NB4 (cell line): ENCODE results near the gene SERTAD4.

Source experiments
- DNase-seq: peaks from one replicate; pipeline ENCODE4 v3.0.0; 2010; ENCODE audit warnings: low read depth
- H3K4me3 ChIP-seq: one replicate; pipeline ENCODE4 v1.5.1; 2011; ENCODE audit warnings: mild to moderate bottlenecking, low read depth, low read length, moderate library complexity
- MYC ChIP-seq: IDR thresholded peaks from 2 replicates; pipeline ENCODE4 v1.6.1; 2011; ENCODE audit warnings: low read depth, low read length
- POLR2A ChIP-seq: IDR thresholded peaks from 2 replicates; pipeline ENCODE4 v1.6.1; 2011; ENCODE audit warnings: mild to moderate bottlenecking; ENCODE audit not compliant: insufficient read length; ENCODE audit errors: extremely low read depth
- TF ChIP-seq, protein P1 (sequence below): IDR thresholded peaks from one replicate; pipeline ENCODE4 v1.5.1; 2012; ENCODE audit warnings: low read depth, low read length
- TF ChIP-seq, protein P2 (sequence below): IDR thresholded peaks from 2 replicates; pipeline ENCODE4 v1.6.1; 2011; ENCODE audit warnings: low read depth, low read length

The SERTAD4 gene

DNA sequence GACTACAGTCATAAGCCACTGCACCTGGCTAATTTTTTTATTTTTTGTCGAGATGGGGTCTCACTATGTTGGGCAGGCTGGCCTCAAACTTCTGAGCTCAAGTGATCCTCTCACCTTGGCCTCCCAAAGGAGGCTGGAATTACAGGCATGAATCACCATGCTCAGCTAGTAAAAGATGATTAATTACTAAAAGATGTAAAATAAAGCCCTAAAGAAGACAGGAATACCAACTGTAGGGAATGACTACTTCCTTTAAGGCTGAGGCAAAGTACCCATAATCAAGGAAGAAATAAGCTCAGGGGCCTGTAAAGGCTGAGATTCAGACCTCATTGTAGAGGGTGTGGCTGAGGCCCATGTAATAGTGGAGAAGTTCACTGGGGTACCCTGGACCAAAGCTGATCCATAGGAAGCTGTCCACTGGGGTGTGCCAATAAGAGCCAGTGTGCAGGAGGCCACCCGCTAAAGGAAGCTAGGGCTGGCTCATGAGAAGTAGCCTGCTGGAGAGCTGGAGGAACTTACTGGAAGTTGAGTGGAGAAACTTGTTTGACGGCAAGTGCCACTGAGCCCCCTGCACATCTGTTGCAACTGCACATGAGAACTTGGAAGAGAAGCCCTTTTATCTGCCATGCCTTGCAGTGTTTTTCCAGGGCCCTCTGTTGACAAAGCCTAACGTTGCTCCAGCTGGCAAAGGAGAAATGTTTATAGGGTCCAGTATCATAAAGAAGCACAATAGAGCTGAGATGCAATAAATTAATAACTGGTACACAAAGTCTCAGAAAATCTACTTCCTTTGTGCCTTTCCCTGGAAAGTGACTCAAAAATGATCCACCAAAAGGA, 17.8 kb upstream of the SERTAD4 start:
- TF ChIP-seq, protein P1, sequence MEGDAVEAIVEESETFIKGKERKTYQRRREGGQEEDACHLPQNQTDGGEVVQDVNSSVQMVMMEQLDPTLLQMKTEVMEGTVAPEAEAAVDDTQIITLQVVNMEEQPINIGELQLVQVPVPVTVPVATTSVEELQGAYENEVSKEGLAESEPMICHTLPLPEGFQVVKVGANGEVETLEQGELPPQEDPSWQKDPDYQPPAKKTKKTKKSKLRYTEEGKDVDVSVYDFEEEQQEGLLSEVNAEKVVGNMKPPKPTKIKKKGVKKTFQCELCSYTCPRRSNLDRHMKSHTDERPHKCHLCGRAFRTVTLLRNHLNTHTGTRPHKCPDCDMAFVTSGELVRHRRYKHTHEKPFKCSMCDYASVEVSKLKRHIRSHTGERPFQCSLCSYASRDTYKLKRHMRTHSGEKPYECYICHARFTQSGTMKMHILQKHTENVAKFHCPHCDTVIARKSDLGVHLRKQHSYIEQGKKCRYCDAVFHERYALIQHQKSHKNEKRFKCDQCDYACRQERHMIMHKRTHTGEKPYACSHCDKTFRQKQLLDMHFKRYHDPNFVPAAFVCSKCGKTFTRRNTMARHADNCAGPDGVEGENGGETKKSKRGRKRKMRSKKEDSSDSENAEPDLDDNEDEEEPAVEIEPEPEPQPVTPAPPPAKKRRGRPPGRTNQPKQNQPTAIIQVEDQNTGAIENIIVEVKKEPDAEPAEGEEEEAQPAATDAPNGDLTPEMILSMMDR = no peak
- TF ChIP-seq POLR2A (no peak), MYC (no peak)
- TF ChIP-seq, protein P2, sequence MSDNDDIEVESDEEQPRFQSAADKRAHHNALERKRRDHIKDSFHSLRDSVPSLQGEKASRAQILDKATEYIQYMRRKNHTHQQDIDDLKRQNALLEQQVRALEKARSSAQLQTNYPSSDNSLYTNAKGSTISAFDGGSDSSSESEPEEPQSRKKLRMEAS = no peak
- DNase-seq = no peak
- H3K4me3 ChIP-seq = no peak overlapping the region

DNA sequence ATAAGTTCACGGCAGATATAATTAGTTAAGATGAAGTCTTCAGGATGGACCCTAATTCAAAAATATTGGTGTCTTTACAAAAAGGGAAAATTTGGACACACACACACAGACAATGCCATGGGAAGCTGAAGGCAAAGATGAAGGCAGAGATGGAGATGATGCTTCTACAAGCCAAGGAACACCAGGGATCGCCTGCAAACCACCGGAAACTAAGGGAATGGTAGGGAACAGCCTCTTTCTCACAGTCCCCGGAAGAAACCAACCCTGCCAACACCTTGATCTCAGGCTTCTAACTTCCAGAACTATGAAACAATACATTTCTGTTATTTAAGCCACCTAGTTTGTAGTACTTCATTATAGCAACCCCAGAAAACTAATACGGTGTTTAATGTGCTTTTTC, 15.1 kb upstream of the SERTAD4 start:
- no peak overlapping the region for H3K4me3 ChIP-seq
- TF ChIP-seq POLR2A = no peak
- TF ChIP-seq MYC = no peak
- TF ChIP-seq, protein P1 = no peak
- TF ChIP-seq, protein P2 = no peak
- no peak for DNase-seq

DNA sequence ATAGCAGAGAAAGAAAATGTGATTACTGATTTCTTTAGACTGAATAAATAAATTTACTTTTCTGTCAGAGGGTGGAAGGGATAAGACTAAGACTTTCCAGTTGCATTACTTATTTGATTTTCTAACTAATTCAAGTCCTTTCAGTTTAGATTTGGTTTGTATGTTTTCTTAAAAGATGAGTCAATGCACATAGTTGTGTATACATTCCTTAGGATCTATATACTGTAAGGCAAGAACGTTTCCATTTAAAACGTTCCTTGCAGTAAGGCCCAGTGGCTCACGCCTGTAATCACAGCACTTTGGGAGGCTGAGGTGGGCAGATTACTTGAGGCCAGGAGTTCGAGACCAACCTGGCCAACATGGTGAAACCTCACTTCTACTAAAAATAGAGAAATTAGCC, 14.5 kb upstream of the SERTAD4 start:
- TF ChIP-seq POLR2A = no peak
- TF ChIP-seq MYC = no peak
- TF ChIP-seq, protein P2 = no peak
- TF ChIP-seq, protein P1 = no peak
- DNase-seq = no peak
- H3K4me3 ChIP-seq = no peak overlapping the region

DNA sequence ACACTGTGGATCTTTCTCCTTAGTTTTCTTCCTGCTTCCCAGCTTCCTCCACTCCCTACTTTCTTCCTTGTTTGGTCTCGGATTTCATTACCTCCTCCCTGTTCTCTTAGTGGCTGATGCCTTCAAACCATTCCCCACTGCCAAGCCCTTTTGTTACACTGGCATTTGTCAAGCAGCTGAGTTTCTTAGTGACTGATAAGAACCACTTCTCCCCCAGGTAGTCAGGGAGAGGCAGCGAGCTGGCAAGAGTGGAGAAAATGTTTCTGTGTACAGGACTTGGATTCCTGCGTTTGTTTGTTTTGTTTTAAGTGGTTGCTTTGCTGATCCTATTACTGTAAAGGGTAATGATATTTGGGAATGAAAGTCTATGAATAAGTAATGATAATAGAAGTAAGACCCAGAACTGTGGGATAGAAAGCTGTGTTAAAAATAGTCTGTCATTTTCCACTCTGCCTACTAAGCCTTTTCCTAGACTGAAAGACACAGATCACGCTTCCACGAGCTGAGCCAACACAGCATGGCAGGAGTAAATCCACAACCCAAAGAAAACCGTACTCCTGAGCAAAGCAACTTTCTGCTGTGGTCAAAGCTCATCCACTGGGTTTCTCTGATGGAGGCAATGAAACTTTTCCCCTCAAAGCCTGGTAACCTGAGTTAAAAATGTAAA, 10.1 kb upstream of the SERTAD4 start:
- no peak for DNase-seq
- no peak overlapping the region for H3K4me3 ChIP-seq
- TF ChIP-seq MYC = no peak
- TF ChIP-seq, protein P1 = no peak
- TF ChIP-seq, protein P2 = no peak
- TF ChIP-seq POLR2A = no peak

DNA sequence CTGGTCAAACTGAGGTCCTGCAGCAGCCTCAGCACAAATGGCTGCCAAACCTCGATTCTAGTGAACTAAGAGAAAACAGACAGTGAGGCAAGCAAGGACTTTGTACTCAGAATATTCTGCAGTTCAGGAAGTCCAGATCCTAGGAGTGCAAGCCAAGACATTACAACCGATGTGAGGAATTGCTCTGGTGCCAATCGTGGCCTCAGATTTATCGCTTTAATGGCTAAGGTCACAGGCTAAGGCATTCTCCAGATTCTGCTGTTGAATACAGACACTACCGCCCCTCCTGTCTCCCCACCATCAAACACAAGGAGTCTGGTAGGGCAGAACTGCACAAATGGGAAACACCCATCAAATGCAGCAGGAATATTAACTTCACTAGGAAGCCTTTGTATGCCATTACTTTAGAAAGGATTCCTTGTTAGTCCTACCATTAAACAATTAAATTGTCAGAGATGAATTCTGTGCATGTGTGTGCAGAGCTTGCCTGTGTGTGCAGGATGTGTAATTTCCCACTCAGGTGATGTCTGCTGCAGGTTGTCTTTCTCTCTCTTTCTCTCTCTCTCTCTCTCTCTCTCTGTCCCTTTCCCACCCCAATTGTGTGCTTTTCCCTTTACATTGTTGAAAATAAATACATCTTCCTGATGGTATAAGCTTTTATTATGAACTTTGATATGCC, 9.2 kb upstream of the SERTAD4 start:
- TF ChIP-seq POLR2A (no peak), MYC (no peak)
- TF ChIP-seq, protein P1 = no peak
- TF ChIP-seq, protein P2 = no peak
- no peak overlapping the region for H3K4me3 ChIP-seq
- DNase-seq = no peak
